ENCODE results near the gene NMUR2.

The NMUR2 gene, protein sequence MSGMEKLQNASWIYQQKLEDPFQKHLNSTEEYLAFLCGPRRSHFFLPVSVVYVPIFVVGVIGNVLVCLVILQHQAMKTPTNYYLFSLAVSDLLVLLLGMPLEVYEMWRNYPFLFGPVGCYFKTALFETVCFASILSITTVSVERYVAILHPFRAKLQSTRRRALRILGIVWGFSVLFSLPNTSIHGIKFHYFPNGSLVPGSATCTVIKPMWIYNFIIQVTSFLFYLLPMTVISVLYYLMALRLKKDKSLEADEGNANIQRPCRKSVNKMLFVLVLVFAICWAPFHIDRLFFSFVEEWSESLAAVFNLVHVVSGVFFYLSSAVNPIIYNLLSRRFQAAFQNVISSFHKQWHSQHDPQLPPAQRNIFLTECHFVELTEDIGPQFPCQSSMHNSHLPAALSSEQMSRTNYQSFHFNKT

DNA sequence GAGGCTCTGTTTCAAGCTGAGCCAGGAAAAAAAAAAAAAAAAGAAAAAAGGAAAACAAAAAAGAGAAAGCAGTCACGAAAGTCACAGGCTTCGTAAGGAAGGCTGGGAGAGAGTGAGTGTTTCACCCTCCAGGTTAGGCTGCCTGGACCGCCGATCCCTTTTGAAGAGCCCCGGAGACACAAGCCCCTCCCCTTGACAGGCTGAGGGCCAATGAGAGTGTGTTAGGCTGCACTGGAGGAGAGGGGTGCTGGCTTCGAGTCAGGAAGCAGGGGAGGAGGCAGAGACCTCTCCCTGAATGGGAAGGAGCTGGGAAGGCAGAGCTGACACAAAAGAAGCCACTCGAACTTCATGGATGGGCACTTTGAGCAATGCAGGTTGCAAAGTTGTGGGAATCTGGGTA lies at the start of gene NMUR2:
Gene NMUR2 (minus strand): TSS at position 135 of the 400 bp plus-strand sequence. CDS start 166 bp downstream, outside the sequence.
- Histone ChIP-seq H3K36me3 (ENCODE audit: control insufficient read depth, insufficient read depth, low read length) (no peaks in the 10 kb centered on the region), H3K9me3 (ENCODE audit: control insufficient read depth, low read length) (no peaks in the 10 kb centered on the region), H3K27me3 (ENCODE audit: control insufficient read depth, insufficient read depth, low read length) (no peaks in the 10 kb centered on the region), H3K4me3 (ENCODE audit: low read depth, low read length) (no peak within 1 kb of the TSS), H3K9ac (no peak within 1 kb of the TSS), H3K27ac (no peak within 1 kb of the TSS), H3K4me1 (no peaks in the 10 kb centered on the region), H3K4me2 (ENCODE audit: low read length) (no peak within 1 kb of the TSS), H3K79me2 (no peaks in the 10 kb centered on the region), H2AFZ (no peak within 1 kb of the TSS)
- TF ChIP-seq, protein P1, sequence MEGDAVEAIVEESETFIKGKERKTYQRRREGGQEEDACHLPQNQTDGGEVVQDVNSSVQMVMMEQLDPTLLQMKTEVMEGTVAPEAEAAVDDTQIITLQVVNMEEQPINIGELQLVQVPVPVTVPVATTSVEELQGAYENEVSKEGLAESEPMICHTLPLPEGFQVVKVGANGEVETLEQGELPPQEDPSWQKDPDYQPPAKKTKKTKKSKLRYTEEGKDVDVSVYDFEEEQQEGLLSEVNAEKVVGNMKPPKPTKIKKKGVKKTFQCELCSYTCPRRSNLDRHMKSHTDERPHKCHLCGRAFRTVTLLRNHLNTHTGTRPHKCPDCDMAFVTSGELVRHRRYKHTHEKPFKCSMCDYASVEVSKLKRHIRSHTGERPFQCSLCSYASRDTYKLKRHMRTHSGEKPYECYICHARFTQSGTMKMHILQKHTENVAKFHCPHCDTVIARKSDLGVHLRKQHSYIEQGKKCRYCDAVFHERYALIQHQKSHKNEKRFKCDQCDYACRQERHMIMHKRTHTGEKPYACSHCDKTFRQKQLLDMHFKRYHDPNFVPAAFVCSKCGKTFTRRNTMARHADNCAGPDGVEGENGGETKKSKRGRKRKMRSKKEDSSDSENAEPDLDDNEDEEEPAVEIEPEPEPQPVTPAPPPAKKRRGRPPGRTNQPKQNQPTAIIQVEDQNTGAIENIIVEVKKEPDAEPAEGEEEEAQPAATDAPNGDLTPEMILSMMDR (IDR thresholded peaks at IDR 0.05): no peak

DNA sequence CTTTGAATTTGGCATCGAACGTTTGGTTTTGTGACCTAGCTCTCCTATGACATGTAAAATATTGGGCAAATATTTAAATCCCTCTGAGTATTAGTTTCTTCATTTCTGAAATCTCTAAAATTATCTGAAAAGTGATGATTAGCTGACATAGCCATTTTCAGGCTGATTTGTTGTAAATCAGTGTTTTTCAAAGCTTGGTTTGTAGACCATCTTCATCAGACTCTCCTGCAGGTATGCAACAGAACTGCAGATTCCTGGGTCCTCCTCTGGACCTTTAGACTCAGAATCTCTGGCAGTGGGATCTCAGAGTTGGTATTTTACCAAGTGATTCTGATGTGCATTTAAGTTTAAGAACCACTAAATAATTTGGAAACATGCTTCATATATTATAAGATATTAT lies 38.9 kb upstream of the NMUR2 start:
- no peak overlapping the region for H3K4me3 ChIP-seq (ENCODE audit: low read depth, low read length)
- H3K4me2 ChIP-seq (ENCODE audit: low read length): no peak overlapping the region
- no peaks in the 10 kb centered on the region for H3K9me3 ChIP-seq (ENCODE audit: control insufficient read depth, low read length)
- no peak overlapping the region for H2AFZ ChIP-seq
- no peaks in the 10 kb centered on the region for H3K4me1 ChIP-seq
- H3K27me3 ChIP-seq (ENCODE audit: control insufficient read depth, insufficient read depth, low read length): no peaks in the 10 kb centered on the region
- TF ChIP-seq, protein P1 (IDR thresholded peaks at IDR 0.05): no peak
- H3K9ac ChIP-seq: no peak overlapping the region
- no peaks in the 10 kb centered on the region for H3K79me2 ChIP-seq
- no peaks in the 10 kb centered on the region for H3K36me3 ChIP-seq (ENCODE audit: control insufficient read depth, insufficient read depth, low read length)
- no peak overlapping the region for H3K27ac ChIP-seq

DNA sequence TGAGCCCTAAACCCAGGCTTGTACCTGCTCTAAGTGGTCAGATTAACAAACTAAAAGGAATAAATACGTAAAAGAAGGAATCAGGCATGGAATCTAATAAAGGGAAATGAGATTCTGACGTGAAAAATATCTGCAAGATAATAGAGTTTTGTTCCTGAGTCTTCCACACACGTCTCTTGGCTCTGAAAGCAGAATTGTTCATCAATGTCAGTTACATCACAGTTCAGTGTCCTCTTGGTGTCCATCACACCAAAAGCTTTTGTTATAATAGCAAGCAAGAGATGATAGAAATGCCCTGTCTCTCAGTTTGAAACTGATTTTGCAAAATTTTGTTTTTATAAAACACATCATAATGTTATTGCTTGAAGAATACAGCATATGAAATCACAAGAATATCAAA lies 34.7 kb upstream of the NMUR2 start:
- Histone ChIP-seq H3K4me3 (ENCODE audit: low read depth, low read length) (no peak overlapping the region), H3K79me2 (no peaks in the 10 kb centered on the region), H3K4me2 (ENCODE audit: low read length) (no peak overlapping the region), H3K9me3 (ENCODE audit: control insufficient read depth, low read length) (no peaks in the 10 kb centered on the region), H3K4me1 (no peaks in the 10 kb centered on the region), H3K36me3 (ENCODE audit: control insufficient read depth, insufficient read depth, low read length) (no peaks in the 10 kb centered on the region), H2AFZ (no peak overlapping the region), H3K27ac (no peak overlapping the region), H3K9ac (no peak overlapping the region), H3K27me3 (ENCODE audit: control insufficient read depth, insufficient read depth, low read length) (no peaks in the 10 kb centered on the region)
- TF ChIP-seq, protein P1 (IDR thresholded peaks at IDR 0.05): no peak

DNA sequence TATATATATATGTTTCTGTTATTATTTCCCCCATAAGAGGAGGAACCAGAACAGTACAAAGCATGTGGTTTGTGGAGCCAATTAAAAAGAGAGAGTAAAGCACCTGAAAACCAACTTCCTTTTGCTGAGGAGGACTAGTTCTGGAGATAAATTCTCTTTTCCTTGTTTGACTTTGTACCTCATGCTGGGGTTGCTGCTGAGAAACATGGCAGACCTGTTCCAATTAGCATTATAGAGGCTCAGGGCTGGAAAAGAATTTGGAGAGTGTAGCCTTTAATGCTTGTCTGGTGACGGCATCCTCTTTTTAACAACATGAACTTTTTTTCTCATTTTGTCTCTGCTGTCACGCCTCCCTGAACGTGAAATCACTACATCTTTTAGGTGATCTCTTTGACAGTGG lies 32.8 kb upstream of the NMUR2 start:
- Histone ChIP-seq H3K4me1 (no peaks in the 10 kb centered on the region), H3K9me3 (ENCODE audit: control insufficient read depth, low read length) (no peaks in the 10 kb centered on the region), H3K4me3 (ENCODE audit: low read depth, low read length) (no peak overlapping the region), H3K9ac (no peak overlapping the region), H3K27me3 (ENCODE audit: control insufficient read depth, insufficient read depth, low read length) (no peaks in the 10 kb centered on the region), H3K4me2 (ENCODE audit: low read length) (no peak overlapping the region), H3K27ac (no peak overlapping the region), H2AFZ (no peak overlapping the region), H3K36me3 (ENCODE audit: control insufficient read depth, insufficient read depth, low read length) (no peaks in the 10 kb centered on the region), H3K79me2 (no peaks in the 10 kb centered on the region)
- TF ChIP-seq, protein P1 (IDR thresholded peaks at IDR 0.05): no peak

DNA sequence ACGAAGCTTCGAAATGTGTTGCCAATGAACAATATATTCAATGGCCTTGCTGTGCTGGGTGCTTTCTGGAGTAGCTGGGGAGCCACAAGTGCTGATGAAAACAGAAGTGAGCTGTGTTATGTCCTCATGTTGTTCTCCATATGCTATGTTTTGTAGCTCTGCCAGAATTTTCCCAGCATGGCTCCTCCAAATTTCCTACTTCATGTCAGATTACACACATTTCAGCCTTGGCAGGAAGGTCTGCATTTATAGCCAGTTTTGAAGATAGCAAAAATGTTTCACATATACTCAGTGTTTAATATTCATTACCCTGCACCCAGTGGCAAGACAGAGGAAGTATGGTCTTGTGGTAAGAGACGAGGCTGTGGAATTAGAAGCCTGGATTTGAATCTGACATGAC lies 22.6 kb upstream of the NMUR2 start:
- H3K9me3 ChIP-seq (ENCODE audit: control insufficient read depth, low read length): no peaks in the 10 kb centered on the region
- TF ChIP-seq, protein P1 (IDR thresholded peaks at IDR 0.05): no peak
- no peak overlapping the region for H3K4me2 ChIP-seq (ENCODE audit: low read length)
- H3K4me3 ChIP-seq (ENCODE audit: low read depth, low read length): no peak overlapping the region
- H3K27ac ChIP-seq: no peak overlapping the region
- H3K4me1 ChIP-seq: no peaks in the 10 kb centered on the region
- H2AFZ ChIP-seq: no peak overlapping the region
- no peaks in the 10 kb centered on the region for H3K27me3 ChIP-seq (ENCODE audit: control insufficient read depth, insufficient read depth, low read length)
- no peak overlapping the region for H3K9ac ChIP-seq
- H3K36me3 ChIP-seq (ENCODE audit: control insufficient read depth, insufficient read depth, low read length): no peaks in the 10 kb centered on the region
- no peaks in the 10 kb centered on the region for H3K79me2 ChIP-seq

Data from parathyroid adenoma (tissue), 2 donors.